Gastrocnemius medialis (tissue), 4 donors: ENCODE measurements around the gene IL17RE. TPM values are rescaled to one million over a fixed set of nuclear protein-coding genes. Genes with fewer than 3 reads are reported as not detected.

ENCODE experiments used
- ATAC-seq, 2 donors: fragments of 150-250 bp; one replicate each; pipeline ENCODE4 v1.9.1; 2016
- DNase-seq, 2 donors: peaks; one replicate each; pipeline ENCODE4 v3.0.0-alpha.2; 2019
- H3K27ac ChIP-seq, 4 donors: fragments of 200-600 bp; sonication (generic); 1 replicate in 1 of 4; 2 replicates in 3 of 4; pipeline ENCODE4 v1.5.1; 2016 to 2018; ENCODE audit warnings: mild to moderate bottlenecking in 2 of 4, moderate library complexity in 1 of 4
- H3K27me3 ChIP-seq, 3 donors: fragments of 200-600 bp; sonication (generic) in 2 of 3; 1 replicate in 1 of 3; 2 replicates in 2 of 3; pipeline versions ENCODE4 v1.5.1 to v1.6.0; 2016 to 2019; ENCODE audit warnings: mild to moderate bottlenecking in 1 of 3, moderate library complexity in 1 of 3
- H3K36me3 ChIP-seq, 2 donors: fragments of 200-600 bp; sonication (generic) in 1 of 2; one replicate each; pipeline ENCODE4 v1.5.1; 2017 to 2018
- H3K4me1 ChIP-seq, 2 donors: fragments of 200-600 bp; sonication (generic) in 1 of 2; one replicate each; pipeline ENCODE4 v1.5.1; 2016 to 2017; ENCODE audit warnings: mild to moderate bottlenecking in 2 of 2
- H3K4me3 ChIP-seq, 4 donors: fragments of 200-600 bp; sonication (generic) in 3 of 4; 1 replicate in 1 of 4; 2 replicates in 3 of 4; pipeline ENCODE4 v1.5.1; 2016 to 2019; ENCODE audit warnings: mild to moderate bottlenecking in 2 of 4
- H3K9me3 ChIP-seq, 3 donors: fragments of 200-600 bp; sonication (generic) in 2 of 3; 1 replicate in 1 of 3; 2 replicates in 2 of 3; pipeline ENCODE4 v1.5.1; 2016 to 2019
- CTCF ChIP-seq, 5 experiments: fragments of 450-650 bp in 3 of 5; fragments of 200-600 bp in 2 of 5; sonication (generic) in 2 of 5; IDR thresholded peaks in 4 of 5; conservative IDR thresholded peaks in 1 of 5; 1 replicate in 4 of 5; 2 replicates in 1 of 5; pipeline ENCODE4 v1.5.1; 2016 to 2019; ENCODE audit warnings: antibody characterized with exemption in 5 of 5, mild to moderate bottlenecking in 3 of 5, moderate library complexity in 3 of 5
- POLR2A ChIP-seq, 2 donors: fragments of 450-650 bp; IDR thresholded peaks; one replicate each; pipeline ENCODE4 v1.6.1; 2017; ENCODE audit warnings: antibody characterized with exemption in 2 of 2, mild to moderate bottlenecking in 2 of 2, moderate library complexity in 2 of 2
- in situ Hi-C, 4 donors: fragments of 200-750 bp; cut with MboI; loops; one replicate each; pipeline versions ENCODE4 v1.15.0 to v1.8.0; 2017; ENCODE audit warnings: low sequenced_read_pairs in 4 of 4
- intact Hi-C: fragments of 100-400 bp; cut with DNase I; formaldehyde crosslinking; loops from one replicate; pipeline ENCODE4 v1.15.1; 2023; ENCODE audit warnings: low total_unique reads
- total RNA-seq, 4 donors: library from RNA; depleted of rRNA; stranded (reverse); fragments of >200 nt; gene quantifications; one replicate each; pipeline versions ENCODE4 v1.1.0 to v1.2.3, GENCODE V29; 2016

IL17RE gene
- total RNA-seq, 4 donors from 2014 or later, result 0.20 to 1.5 (median 0.64) TPM; not detected in 1

- H3K36me3 ChIP-seq, result peaks cover 0 to 92% of the 10 kb centered on the region in 2 donors
- no peaks in the 10 kb centered on the region for H3K9me3 ChIP-seq
- in situ Hi-C loops, result no loop called here
- no peak overlapping the region for H3K27ac ChIP-seq
- DNase-seq (no peak), ATAC-seq (no peak)
- no peak overlapping the region for H3K4me3 ChIP-seq
- TF ChIP-seq CTCF (IDR thresholded peaks at IDR 0.05 in 4 of 5, conservative IDR thresholded peaks at IDR 0.05 in 1 of 5), result no peak
- TF ChIP-seq POLR2A (IDR thresholded peaks at IDR 0.05), result no peak
- H3K4me1 ChIP-seq, result no peaks in the 10 kb centered on the region
- H3K27me3 ChIP-seq, result no peaks in the 10 kb centered on the region
- intact Hi-C loops, result no loop called here
Measured at GRCh38 chr3:9965200-9965875, 62.7 kb downstream of the IL17RE start.

Other genes starting within 250 kb of the IL17RE start
- not detected for gene CPNE9, start 199.0 kb upstream of the IL17RE start, total RNA-seq
- gene BRPF1, start 171.1 kb upstream of the IL17RE start, total RNA-seq, result 10 to 100 TPM; 12.0 to 19.5 (median 14.7) TPM
- gene OGG1, start 152.9 kb upstream of the IL17RE start, total RNA-seq, result 10 to 100 TPM in 1 of 4 donors, 1 to 10 TPM in 3; 4.1 to 13.3 (median 7.4) TPM
- gene CAMK1, start 132.9 kb upstream of the IL17RE start, total RNA-seq, result 10 to 100 TPM in 1 of 4 donors, 1 to 10 TPM in 3; 2.1 to 11.6 (median 8.0) TPM
- 10 to 100 TPM; 58.1 to 83.5 (median 66.7) TPM for gene TADA3, start 110.4 kb upstream of the IL17RE start, total RNA-seq
- 100 to 1,000 TPM in 3 of 4 donors, 10 to 100 TPM in 1; 96.8 to 147 (median 143) TPM for gene ARPC4, start 109.8 kb upstream of the IL17RE start, total RNA-seq
- gene TTLL3, start 92.6 kb upstream of the IL17RE start, total RNA-seq, result 10 to 100 TPM in 2 of 4 donors, 1 to 10 TPM in 2; 3.2 to 17.6 (median 8.5) TPM
- 10 to 100 TPM; 72.7 to 96.7 (median 75.5) TPM for gene RPUSD3, start 58.8 kb upstream of the IL17RE start, total RNA-seq
- 10 to 100 TPM in 1 of 4 donors, 1 to 10 TPM in 3; 1.4 to 13.4 (median 3.5) TPM for gene CIDEC, start 22.6 kb upstream of the IL17RE start, total RNA-seq
- 10 to 100 TPM; 42.8 to 96.4 (median 67.0) TPM for gene JAGN1, start 12.2 kb upstream of the IL17RE start, total RNA-seq
- gene IL17RC, start 14.2 kb downstream of the IL17RE start, total RNA-seq, result 10 to 100 TPM; 14.8 to 67.3 (median 47.2) TPM
- gene CRELD1, start 31.0 kb downstream of the IL17RE start, total RNA-seq, result 10 to 100 TPM; 31.6 to 42.3 (median 37.1) TPM
- 1 to 10 TPM in 3 of 4 donors, under 1 TPM in 1; 0.92 to 7.4 (median 2.5) TPM for gene PRRT3, start 49.6 kb downstream of the IL17RE start, total RNA-seq
- 100 to 1,000 TPM; 147 to 329 (median 204) TPM for gene EMC3, start 84.0 kb downstream of the IL17RE start, total RNA-seq
- 1 to 10 TPM in 1 of 4 donors, under 1 TPM in 2, not detected in 1; 0.46 to 1.3 (median 0.58) TPM for gene FANCD2, start 123.6 kb downstream of the IL17RE start, total RNA-seq
- gene FANCD2OS, start 205.4 kb downstream of the IL17RE start, total RNA-seq, result not detected
- gene BRK1, start 212.8 kb downstream of the IL17RE start, total RNA-seq, result 10 to 100 TPM; 68.2 to 86.8 (median 69.3) TPM
- 10 to 100 TPM in 3 of 4 donors, 1 to 10 TPM in 1; 7.5 to 17.9 (median 12.8) TPM for gene VHL, start 238.9 kb downstream of the IL17RE start, total RNA-seq